ENCODE results near the gene HOXC12.

HOXC12 gene

DNA sequence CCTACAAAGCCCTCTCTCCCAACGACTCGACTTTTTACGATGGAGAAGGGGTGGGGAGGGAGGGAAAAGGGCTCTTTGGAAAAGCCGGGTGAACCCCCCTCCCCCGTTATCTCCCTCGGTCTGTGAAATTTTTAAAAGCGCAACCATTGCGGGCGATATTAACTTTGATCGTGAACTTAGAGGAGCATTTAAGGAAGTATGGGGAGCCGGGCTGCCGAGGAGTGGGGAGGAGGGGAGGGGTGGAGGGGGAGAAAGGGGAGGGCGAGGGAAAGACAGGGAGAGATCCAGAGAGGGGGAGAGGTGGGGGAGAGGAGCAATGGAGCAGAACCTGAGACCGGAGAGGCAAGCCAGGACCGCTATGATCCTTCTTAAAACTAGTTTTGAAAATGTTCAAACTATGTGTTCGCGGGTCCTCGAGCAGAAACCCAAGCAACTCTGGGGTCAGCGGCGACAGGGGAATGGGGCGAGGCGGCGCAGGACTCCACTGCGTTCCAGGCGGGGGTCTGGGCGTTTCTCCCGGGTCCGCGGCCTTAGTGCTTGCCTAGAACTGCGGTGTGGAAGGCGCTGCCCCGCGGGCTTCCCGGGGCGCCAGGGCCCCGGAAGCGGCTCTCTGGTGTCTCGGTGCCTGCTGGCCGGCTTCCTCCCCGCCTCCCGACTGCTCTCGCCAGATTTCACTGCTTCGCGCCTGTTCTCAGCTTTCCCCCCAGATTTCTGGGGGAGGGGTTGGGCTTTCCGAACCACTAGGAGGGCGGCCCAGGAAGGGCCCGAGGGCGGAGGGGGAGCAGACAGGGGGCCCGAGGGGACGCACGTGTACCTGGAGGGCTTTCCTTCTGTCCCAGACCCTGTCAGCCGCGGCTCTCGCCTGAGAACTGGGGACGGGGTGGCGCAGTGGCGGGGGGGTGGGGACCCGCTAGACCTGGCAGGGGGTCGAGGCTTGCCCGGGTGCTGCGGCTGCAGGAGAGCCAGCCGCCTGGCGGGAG lies 19.7 kb downstream of the HOXC12 start, which contains the start of gene HOTAIR (continued):
- TF ChIP-seq ZFHX2 (tag by site-specific recombination; conservative IDR thresholded peaks at IDR 0.05) (0 out of 2 replicates have a peak, but pooled peaks have one; percentile 10), ZNF629 (tag by site-specific recombination; IDR thresholded peaks at IDR 0.05) (peak; percentile 39; the same call in 1 of the 2 replicates), ZNF501 (tag by site-specific recombination; IDR thresholded peaks at IDR 0.05) (peak; percentile 69; the same call in 1 of the 2 replicates), ZBTB17 (tag by site-specific recombination; IDR thresholded peaks at IDR 0.05) (0 out of 2 replicates have a peak, but pooled peaks have one; percentile 51), ZBTB8A (tag by site-specific recombination; IDR thresholded peaks at IDR 0.05) (peak; percentile 96), ZFP69B (tag by site-specific recombination; IDR thresholded peaks at IDR 0.05) (0 out of 2 replicates have a peak, but pooled peaks have one; percentile 31), ZNF704 (tag by site-specific recombination; IDR thresholded peaks at IDR 0.05) (no peak), ZNF426 (tag by site-specific recombination; IDR thresholded peaks at IDR 0.05) (no peak), ZNF600 (tag by site-specific recombination; IDR thresholded peaks at IDR 0.05) (peak; percentile 63; the same call in 1 of the 2 replicates), ZNF777 (tag by site-specific recombination; IDR thresholded peaks at IDR 0.05; ENCODE audit: borderline replicate concordance) (no peak), ZNF2 (tag by site-specific recombination; IDR thresholded peaks at IDR 0.05) (0 out of 2 replicates have a peak, but pooled peaks have one; percentile 24), ZBTB44 (tag by site-specific recombination; IDR thresholded peaks at IDR 0.05) (0 out of 2 replicates have a peak, but pooled peaks have one; percentile 8), ZFP37 (tag by site-specific recombination; IDR thresholded peaks at IDR 0.05) (0 out of 2 replicates have a peak, but pooled peaks have one; percentile 27), PRDM1 (tag by site-specific recombination; IDR thresholded peaks at IDR 0.05) (peak; percentile 77), ZNF398 (tag by site-specific recombination; IDR thresholded peaks at IDR 0.05) (peak; percentile 72), ZNF362 (tag by site-specific recombination; IDR thresholded peaks at IDR 0.05) (no peak), SP2 (tag by site-specific recombination; IDR thresholded peaks at IDR 0.05) (peak; percentile 65), ZEB2 (tag by site-specific recombination; IDR thresholded peaks at IDR 0.05) (0 out of 2 replicates have a peak, but pooled peaks have one; percentile 58), OSR2 (tag by site-specific recombination; IDR thresholded peaks at IDR 0.05) (no peak), KLF16 (tag by site-specific recombination; IDR thresholded peaks at IDR 0.05) (peak; percentile 23), SP3 (tag by site-specific recombination; IDR thresholded peaks at IDR 0.05) (peak; percentile 25; the same call in 1 of the 2 replicates), GLIS1 (tag by site-specific recombination; IDR thresholded peaks at IDR 0.05) (peak; percentile 40), MEIS1 (CRISPR knock-in tag; IDR thresholded peaks at IDR 0.05; ENCODE audit: borderline replicate concordance) (no peak), ZNF433 (tag by site-specific recombination; IDR thresholded peaks at IDR 0.05; ENCODE audit: low read depth) (no peak), ZIC2 (tag by site-specific recombination; IDR thresholded peaks at IDR 0.05) (peak; percentile 82), ZNF155 (tag by site-specific recombination; IDR thresholded peaks at IDR 0.05) (no peak), ZNF239 (tag by site-specific recombination; IDR thresholded peaks at IDR 0.05) (no peak)
- TF ChIP-seq, protein P1, sequence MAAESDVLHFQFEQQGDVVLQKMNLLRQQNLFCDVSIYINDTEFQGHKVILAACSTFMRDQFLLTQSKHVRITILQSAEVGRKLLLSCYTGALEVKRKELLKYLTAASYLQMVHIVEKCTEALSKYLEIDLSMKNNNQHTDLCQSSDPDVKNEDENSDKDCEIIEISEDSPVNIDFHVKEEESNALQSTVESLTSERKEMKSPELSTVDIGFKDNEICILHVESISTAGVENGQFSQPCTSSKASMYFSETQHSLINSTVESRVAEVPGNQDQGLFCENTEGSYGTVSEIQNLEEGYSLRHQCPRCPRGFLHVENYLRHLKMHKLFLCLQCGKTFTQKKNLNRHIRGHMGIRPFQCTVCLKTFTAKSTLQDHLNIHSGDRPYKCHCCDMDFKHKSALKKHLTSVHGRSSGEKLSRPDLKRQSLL (tag by site-specific recombination; IDR thresholded peaks at IDR 0.05) = peak; percentile 27; the same call in 1 of the 2 replicates
- TF ChIP-seq, protein P2, sequence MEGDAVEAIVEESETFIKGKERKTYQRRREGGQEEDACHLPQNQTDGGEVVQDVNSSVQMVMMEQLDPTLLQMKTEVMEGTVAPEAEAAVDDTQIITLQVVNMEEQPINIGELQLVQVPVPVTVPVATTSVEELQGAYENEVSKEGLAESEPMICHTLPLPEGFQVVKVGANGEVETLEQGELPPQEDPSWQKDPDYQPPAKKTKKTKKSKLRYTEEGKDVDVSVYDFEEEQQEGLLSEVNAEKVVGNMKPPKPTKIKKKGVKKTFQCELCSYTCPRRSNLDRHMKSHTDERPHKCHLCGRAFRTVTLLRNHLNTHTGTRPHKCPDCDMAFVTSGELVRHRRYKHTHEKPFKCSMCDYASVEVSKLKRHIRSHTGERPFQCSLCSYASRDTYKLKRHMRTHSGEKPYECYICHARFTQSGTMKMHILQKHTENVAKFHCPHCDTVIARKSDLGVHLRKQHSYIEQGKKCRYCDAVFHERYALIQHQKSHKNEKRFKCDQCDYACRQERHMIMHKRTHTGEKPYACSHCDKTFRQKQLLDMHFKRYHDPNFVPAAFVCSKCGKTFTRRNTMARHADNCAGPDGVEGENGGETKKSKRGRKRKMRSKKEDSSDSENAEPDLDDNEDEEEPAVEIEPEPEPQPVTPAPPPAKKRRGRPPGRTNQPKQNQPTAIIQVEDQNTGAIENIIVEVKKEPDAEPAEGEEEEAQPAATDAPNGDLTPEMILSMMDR (tag by site-specific recombination; IDR thresholded peaks at IDR 0.05) = no peak

Measured in HEK293 (cell line).